Measurements from ENCODE around the gene MCM7.

Gene MCM7

DNA sequence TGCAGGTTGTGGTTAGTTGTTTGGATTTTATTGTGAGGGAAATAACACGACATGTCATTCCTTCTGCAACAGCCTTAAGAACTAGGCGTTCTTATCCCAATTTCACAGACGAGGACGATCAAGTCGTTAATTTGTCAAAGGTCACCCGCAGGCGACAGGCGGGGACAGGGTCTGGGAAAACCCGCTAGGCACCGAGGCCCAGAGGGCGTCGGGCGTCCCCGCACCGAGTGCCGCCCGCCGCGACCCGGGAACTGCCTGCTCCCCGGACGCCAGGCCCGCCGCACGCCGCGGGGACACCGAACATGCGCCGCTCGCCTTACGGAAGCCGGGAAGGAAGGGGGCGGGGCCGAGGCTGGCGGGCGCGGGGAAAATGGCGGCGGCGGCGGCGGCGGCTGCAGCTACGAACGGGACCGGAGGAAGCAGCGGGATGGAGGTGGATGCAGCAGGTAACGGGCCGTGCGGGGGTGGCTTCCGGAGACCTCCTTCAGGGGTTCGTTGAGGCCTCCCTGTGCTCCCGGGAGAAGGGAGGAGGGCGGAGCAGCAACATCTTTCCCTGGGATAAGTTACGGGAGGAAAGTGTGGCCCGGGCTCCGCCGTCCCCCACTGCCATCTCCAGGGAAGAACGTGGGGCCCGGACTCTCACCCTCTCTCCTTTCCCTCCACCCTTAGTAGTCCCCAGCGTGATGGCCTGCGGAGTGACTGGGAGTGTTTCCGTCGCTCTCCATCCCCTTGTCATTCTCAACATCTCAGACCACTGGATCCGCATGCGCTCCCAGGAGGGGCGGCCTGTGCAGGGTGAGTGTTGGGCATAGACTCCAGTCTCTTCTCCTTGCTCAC is 12.4 kb downstream of the MCM7 start, which contains the start of gene COPS6:
COPS6 (plus strand) TSS at position 349 of the 837 bp plus-strand sequence; CDS start at position 371, 22 bp downstream.
- TF ChIP-seq, protein P1, sequence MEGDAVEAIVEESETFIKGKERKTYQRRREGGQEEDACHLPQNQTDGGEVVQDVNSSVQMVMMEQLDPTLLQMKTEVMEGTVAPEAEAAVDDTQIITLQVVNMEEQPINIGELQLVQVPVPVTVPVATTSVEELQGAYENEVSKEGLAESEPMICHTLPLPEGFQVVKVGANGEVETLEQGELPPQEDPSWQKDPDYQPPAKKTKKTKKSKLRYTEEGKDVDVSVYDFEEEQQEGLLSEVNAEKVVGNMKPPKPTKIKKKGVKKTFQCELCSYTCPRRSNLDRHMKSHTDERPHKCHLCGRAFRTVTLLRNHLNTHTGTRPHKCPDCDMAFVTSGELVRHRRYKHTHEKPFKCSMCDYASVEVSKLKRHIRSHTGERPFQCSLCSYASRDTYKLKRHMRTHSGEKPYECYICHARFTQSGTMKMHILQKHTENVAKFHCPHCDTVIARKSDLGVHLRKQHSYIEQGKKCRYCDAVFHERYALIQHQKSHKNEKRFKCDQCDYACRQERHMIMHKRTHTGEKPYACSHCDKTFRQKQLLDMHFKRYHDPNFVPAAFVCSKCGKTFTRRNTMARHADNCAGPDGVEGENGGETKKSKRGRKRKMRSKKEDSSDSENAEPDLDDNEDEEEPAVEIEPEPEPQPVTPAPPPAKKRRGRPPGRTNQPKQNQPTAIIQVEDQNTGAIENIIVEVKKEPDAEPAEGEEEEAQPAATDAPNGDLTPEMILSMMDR (IDR thresholded peaks at IDR 0.05) = no peak

DNA sequence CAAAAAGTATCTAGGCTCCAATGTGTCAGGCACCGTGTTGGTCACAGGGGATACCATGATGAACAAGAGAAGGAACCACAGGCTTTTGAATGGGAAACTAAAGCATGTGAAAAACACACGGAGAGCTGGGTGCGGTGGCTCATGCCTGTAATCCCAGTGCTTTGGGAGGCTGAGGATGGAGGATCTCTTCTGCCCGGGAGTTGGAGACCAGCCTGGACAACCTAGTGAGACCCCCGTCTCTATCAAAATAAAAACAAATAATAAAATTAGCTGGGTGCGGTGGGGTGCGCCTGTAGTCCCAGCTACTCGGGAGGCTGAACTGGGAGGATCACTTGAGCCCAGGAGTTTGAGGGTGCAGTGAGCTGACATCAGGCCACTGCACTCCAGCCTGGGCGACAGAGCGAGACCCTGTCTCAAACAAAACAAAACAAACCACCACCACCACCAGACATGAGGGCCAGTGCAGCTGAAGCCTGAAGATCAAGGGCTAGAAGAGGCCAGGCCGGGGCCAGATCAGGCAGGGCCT is 13.0 kb downstream of the MCM7 start:
- TF ChIP-seq, protein P1 (IDR thresholded peaks at IDR 0.05) = no peak

DNA sequence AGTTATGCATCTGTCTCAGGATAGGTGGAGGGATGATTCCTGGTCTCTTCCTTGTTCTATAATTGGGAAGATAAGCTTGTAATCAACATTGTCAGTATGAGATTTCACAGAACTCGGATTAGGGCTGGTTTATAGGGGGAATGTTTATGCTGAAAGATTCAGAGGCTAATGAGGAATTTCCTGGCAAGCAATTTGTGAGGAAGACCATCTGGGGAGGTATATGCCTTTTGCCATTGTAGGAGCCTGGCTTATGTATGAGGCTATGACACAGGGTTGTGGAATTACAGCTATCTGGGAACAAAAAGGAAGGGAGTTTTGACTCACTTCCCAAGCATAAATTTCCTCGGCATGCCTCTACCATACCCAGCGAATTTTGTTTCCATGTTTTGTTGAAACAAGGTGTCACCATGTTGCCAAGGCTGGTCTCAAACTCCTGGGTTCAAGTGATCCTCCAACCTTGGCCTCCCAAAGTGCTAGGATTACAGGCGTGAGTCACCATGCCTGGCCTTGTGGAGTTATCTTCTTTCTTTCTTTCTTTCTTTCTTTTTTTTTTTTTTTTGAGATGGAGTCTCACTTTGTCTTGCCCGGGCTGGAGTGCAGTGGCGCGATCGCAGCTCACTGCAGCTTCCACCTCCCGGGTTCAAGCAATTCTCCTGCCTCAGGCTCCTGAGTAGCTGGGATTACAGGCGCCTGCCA is 14.0 kb downstream of the MCM7 start:
- TF ChIP-seq, protein P1 (IDR thresholded peaks at IDR 0.05) = no peak

DNA sequence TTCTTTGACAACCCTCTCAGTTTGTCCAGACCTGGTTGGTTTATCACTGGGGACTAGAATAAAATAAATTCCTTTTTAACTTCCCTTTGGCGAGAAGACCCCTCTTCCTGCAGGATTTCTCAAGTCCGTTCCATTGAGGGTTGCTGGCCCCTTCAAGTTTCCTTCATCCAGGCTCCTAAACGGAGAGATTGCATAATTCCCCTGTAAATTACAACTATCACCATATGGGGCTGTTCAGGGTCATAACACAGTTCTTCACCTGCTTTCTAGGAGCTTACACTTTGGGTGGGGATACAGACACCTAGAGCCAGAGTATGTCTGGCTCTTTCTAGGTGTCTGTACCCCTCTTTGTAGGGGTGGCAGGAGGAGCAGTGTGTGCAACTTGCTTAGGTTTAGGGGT is 15.7 kb downstream of the MCM7 start:
- TF ChIP-seq, protein P1 (IDR thresholded peaks at IDR 0.05) = no peak

- TF ChIP-seq, protein P1 (IDR thresholded peaks at IDR 0.05) = no peak
Observed at GRCh38 chr7:100082978-100083377, 18.2 kb downstream of the MCM7 start.

- TF ChIP-seq, protein P1 (IDR thresholded peaks at IDR 0.05) = peak; percentile 97
Observed at GRCh38 chr7:100081535-100082102, 19.6 kb downstream of the MCM7 start, which contains the start of gene ZNF3. Gene ZNF3 (minus strand): TSS chr7:100081723. CDS start chr7:100077357, 4,366 bp downstream.

GRCh38 chr7:100080907-100081534 is 20.2 kb downstream of the MCM7 start:
- TF ChIP-seq, protein P1 (IDR thresholded peaks at IDR 0.05) = no peak

Measured in LNCAP (cell line).